ENCODE measurements around the gene ELMO2.

The ELMO2 gene

DNA sequence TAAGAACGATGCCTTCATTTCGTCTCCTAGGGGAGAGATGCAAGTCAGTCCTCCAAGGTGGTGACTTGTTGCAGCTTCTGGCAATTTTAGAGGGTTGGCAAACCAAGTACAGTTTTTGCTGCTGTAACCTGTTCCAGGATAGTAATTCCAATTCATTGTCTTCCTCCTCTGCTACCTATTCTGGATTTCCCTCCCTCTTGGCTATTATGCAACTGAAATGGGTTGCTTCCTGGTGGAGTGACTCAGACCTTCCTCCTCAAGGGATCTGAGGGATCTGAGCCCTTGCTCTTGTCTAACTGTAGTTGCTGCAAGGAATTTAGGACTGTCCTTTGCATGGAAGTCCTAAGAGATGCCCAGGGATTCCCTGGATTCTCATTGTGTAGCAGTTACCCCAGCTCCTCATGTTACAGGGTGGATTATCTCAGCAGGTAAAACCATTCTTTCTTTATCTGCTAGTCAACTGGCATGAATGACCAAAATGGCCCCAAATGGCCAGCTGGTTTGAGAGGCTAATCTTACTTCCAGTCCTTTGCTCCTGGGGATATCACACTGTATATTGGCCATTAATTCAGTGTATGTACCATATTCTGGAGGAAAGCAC is 17.6 kb upstream of the ELMO2 start:
- Histone ChIP-seq H3K4me1 (ENCODE audit: control insufficient read depth in 1 of 2, insufficient read depth in 2 of 2, low read length in 2 of 2) (no peaks in the 10 kb centered on the region), H3K9me3 (ENCODE audit: control insufficient read depth in 1 of 2, low read length in 2 of 2) (no peaks in the 10 kb centered on the region), H3K36me3 (ENCODE audit: control insufficient read depth in 1 of 2, insufficient read depth in 2 of 2, low read length in 2 of 2) (no peaks in the 10 kb centered on the region), H3K27ac (ENCODE audit: low read length) (no peak overlapping the region), H3K4me3 (ENCODE audit: low read depth in 1 of 2, low read length in 2 of 2) (no peak overlapping the region), H3K27me3 (ENCODE audit: low read depth, low read length) (no peaks in the 10 kb centered on the region)

DNA sequence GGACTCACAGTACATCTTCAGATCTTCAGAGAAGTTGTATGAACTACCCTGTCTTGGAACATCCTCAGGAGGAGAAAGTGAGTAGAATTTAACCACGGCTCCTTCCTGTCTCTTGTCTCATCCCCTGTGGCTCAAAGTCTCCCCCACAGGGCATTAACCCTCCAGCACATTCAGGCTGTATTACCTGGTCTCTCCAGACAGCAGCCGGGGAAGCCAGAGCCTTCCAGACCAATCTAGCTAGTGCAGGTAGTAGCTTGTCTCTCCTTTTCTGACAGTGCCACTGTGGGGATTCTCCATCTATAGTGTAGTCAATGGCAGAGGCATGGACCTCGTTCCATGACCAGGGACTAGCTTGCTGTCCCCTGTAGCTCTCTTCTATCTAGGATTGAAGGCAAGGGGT is 16.9 kb upstream of the ELMO2 start:
- H3K4me3 ChIP-seq (ENCODE audit: low read depth in 1 of 2, low read length in 2 of 2) = no peak overlapping the region
- H3K4me1 ChIP-seq (ENCODE audit: control insufficient read depth in 1 of 2, insufficient read depth in 2 of 2, low read length in 2 of 2) = no peaks in the 10 kb centered on the region
- H3K36me3 ChIP-seq (ENCODE audit: control insufficient read depth in 1 of 2, insufficient read depth in 2 of 2, low read length in 2 of 2) = no peaks in the 10 kb centered on the region
- no peak overlapping the region for H3K27ac ChIP-seq (ENCODE audit: low read length)
- no peaks in the 10 kb centered on the region for H3K9me3 ChIP-seq (ENCODE audit: control insufficient read depth in 1 of 2, low read length in 2 of 2)
- H3K27me3 ChIP-seq (ENCODE audit: low read depth, low read length) = no peaks in the 10 kb centered on the region

DNA sequence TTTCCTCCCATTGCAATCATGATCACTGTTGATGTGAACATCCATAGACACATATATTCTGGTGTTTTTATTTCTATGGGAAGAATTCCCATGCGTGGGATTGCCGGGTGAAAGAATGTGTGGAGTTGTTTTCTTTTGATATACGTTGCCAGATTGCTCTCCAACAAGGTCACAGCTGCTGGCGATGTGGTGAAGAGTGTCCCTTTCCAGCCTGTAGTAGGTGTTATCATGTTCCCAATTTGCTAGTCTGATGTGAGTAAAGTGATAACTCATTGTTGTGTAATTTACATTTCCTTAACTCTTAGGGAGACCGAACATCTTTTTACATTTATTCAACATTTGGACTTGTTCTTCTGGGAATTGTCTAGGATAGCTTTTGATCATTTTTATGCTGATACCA is 14.5 kb upstream of the ELMO2 start:
- Histone ChIP-seq H3K27ac (ENCODE audit: low read length) (no peak overlapping the region), H3K27me3 (ENCODE audit: low read depth, low read length) (no peaks in the 10 kb centered on the region), H3K36me3 (ENCODE audit: control insufficient read depth in 1 of 2, insufficient read depth in 2 of 2, low read length in 2 of 2) (no peaks in the 10 kb centered on the region), H3K4me3 (ENCODE audit: low read depth in 1 of 2, low read length in 2 of 2) (no peak overlapping the region), H3K4me1 (ENCODE audit: control insufficient read depth in 1 of 2, insufficient read depth in 2 of 2, low read length in 2 of 2) (no peaks in the 10 kb centered on the region), H3K9me3 (ENCODE audit: control insufficient read depth in 1 of 2, low read length in 2 of 2) (no peaks in the 10 kb centered on the region)

DNA sequence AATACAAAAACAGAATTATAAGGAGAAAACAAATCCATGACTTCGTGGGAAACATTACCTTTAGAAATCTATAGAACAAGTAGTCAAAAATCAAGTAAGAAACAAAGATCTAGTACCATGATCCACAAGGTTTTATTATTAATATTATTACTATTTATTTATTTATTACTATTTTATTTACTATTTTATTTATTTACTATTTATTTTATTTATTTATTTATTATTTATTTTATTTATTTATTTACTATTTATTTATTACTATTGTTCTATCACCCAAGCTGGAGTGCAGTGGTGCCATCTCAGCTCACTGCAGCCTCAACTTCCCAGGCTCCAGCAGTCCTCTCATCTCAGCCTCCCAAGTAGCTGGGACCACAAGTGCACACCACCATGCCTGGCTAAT is 13.5 kb upstream of the ELMO2 start:
- H3K4me1 ChIP-seq (ENCODE audit: control insufficient read depth in 1 of 2, insufficient read depth in 2 of 2, low read length in 2 of 2) = no peaks in the 10 kb centered on the region
- H3K9me3 ChIP-seq (ENCODE audit: control insufficient read depth in 1 of 2, low read length in 2 of 2) = no peaks in the 10 kb centered on the region
- H3K27me3 ChIP-seq (ENCODE audit: low read depth, low read length) = no peaks in the 10 kb centered on the region
- H3K36me3 ChIP-seq (ENCODE audit: control insufficient read depth in 1 of 2, insufficient read depth in 2 of 2, low read length in 2 of 2) = no peaks in the 10 kb centered on the region
- no peak overlapping the region for H3K27ac ChIP-seq (ENCODE audit: low read length)
- no peak overlapping the region for H3K4me3 ChIP-seq (ENCODE audit: low read depth in 1 of 2, low read length in 2 of 2)

DNA sequence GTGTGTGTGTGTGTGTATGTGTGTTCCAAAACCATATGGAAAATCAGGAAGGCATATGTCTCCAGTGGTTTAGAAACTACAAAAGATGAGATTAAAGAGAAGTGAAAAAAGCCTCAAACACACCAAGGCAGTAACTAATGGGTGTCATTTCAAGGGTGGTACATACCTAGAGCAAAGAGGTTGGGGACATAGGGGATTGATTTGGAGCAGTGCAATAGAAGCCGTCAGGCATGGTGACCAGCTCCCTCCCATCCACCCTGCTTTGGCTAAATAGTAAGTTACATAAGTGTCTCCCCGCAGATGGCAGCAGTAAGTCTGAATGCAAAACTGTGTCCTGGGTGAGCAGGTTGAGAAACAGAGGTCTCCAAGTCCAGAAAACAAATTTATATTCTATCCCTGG is 10.4 kb upstream of the ELMO2 start:
- Histone ChIP-seq H3K9me3 (ENCODE audit: control insufficient read depth in 1 of 2, low read length in 2 of 2) (no peaks in the 10 kb centered on the region), H3K4me1 (ENCODE audit: control insufficient read depth in 1 of 2, insufficient read depth in 2 of 2, low read length in 2 of 2) (no peaks in the 10 kb centered on the region), H3K27me3 (ENCODE audit: low read depth, low read length) (no peaks in the 10 kb centered on the region)

DNA sequence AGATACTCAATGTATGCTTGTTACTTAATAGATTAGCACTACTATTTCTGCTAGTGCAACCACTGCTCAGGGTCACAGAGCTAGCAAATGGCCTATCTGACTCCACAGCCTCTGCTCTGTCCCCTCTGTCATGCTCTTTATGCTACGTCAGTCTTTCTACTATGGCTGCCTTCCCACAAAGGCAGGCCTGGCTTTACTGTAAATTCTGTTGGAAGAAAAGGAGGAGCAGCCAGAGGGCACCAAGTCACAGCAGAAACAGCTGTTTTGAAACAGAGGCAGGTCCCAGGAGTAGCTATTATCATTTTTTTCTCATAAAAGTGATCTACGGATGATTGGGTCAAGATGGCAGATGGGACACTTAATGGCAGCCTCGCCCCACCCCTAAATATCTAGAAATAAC is 10.0 kb upstream of the ELMO2 start:
- Histone ChIP-seq H3K36me3 (ENCODE audit: control insufficient read depth in 1 of 2, insufficient read depth in 2 of 2, low read length in 2 of 2) (no peaks in the 10 kb centered on the region), H3K4me3 (ENCODE audit: low read depth in 1 of 2, low read length in 2 of 2) (no peak overlapping the region), H3K27ac (ENCODE audit: low read length) (no peak overlapping the region), H3K4me1 (ENCODE audit: control insufficient read depth in 1 of 2, insufficient read depth in 2 of 2, low read length in 2 of 2) (no peaks in the 10 kb centered on the region), H3K27me3 (ENCODE audit: low read depth, low read length) (no peaks in the 10 kb centered on the region), H3K9me3 (ENCODE audit: control insufficient read depth in 1 of 2, low read length in 2 of 2) (no peaks in the 10 kb centered on the region)

More for the DNA sequence above, 10.4 kb upstream of the ELMO2 start:
- Histone ChIP-seq H3K27ac (ENCODE audit: low read length) (no peak overlapping the region), H3K36me3 (ENCODE audit: control insufficient read depth in 1 of 2, insufficient read depth in 2 of 2, low read length in 2 of 2) (no peaks in the 10 kb centered on the region), H3K4me3 (ENCODE audit: low read depth in 1 of 2, low read length in 2 of 2) (no peak overlapping the region)

DNA sequence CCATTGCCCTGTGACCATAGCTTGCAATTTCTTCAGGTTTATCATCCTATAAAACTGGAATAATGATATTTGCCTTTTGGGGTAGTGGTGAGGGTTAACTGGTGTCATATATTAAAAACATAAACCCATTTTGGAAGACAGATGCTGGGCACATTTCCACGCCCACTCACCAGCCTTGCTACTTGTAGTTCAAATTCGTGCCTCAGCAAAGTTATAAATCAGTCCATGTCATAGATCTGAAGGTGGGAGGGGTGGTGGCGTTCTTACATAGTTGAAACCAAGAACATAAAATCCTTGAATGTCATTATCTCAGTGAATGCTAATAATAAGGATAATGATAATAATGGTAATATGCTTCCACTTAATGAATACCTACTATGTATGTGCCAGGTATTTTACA is 9.4 kb upstream of the ELMO2 start:
- no peak overlapping the region for H3K27ac ChIP-seq (ENCODE audit: low read length)
- H3K9me3 ChIP-seq (ENCODE audit: control insufficient read depth in 1 of 2, low read length in 2 of 2) = no peaks in the 10 kb centered on the region
- no peak overlapping the region for H3K4me3 ChIP-seq (ENCODE audit: low read depth in 1 of 2, low read length in 2 of 2)
- H3K4me1 ChIP-seq (ENCODE audit: control insufficient read depth in 1 of 2, insufficient read depth in 2 of 2, low read length in 2 of 2) = no peaks in the 10 kb centered on the region
- H3K36me3 ChIP-seq (ENCODE audit: control insufficient read depth in 1 of 2, insufficient read depth in 2 of 2, low read length in 2 of 2) = no peaks in the 10 kb centered on the region
- H3K27me3 ChIP-seq (ENCODE audit: low read depth, low read length) = no peaks in the 10 kb centered on the region

DNA sequence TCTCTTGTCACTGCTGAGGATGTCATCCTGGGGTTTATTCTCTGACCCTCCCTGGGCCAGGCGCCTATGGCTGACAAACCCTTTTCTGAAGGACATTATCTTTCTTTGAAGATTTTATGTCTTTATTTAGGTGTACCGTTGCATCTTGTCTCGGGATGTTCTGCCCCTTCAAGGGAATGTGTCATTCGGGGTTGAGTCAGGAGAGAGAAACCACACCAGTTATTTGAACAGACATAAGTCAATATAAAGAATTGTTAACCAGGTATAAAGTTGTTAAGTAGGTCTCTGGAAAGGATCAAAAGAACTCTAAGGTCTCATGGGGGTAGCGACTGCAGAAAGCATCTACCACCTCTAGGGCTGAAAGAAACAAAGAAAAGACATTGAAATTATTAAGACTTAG is 8.2 kb upstream of the ELMO2 start:
- Histone ChIP-seq H3K9me3 (ENCODE audit: control insufficient read depth in 1 of 2, low read length in 2 of 2) (no peaks in the 10 kb centered on the region), H3K27me3 (ENCODE audit: low read depth, low read length) (no peaks in the 10 kb centered on the region), H3K36me3 (ENCODE audit: control insufficient read depth in 1 of 2, insufficient read depth in 2 of 2, low read length in 2 of 2) (no peaks in the 10 kb centered on the region), H3K27ac (ENCODE audit: low read length) (no peak overlapping the region), H3K4me1 (ENCODE audit: control insufficient read depth in 1 of 2, insufficient read depth in 2 of 2, low read length in 2 of 2) (no peaks in the 10 kb centered on the region), H3K4me3 (ENCODE audit: low read depth in 1 of 2, low read length in 2 of 2) (no peak overlapping the region)

DNA sequence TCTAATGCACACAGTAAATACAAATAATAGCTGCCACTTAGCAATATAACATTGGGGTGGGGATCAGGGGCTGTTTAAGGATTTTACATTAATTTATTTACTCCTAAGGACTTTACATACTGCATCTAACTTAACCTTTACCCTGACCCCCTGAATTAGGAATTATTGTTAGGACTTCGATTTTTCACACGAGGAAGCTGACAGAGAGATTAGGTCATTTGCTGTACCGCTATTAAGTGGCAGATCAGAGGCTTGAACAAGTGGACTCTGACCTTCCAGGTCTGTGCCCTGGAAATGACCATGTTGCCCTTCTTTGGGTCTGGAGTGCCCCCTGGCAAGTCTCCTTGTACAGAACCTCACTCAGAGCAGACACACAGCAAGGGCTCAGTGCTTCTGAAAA is 5.2 kb upstream of the ELMO2 start:
- no peaks in the 10 kb centered on the region for H3K9me3 ChIP-seq (ENCODE audit: control insufficient read depth in 1 of 2, low read length in 2 of 2)
- H3K36me3 ChIP-seq (ENCODE audit: control insufficient read depth in 1 of 2, insufficient read depth in 2 of 2, low read length in 2 of 2) = no peaks in the 10 kb centered on the region
- peaks cover 0 to 10% of the 10 kb centered on the region in 2 donors for H3K4me1 ChIP-seq (ENCODE audit: control insufficient read depth in 1 of 2, insufficient read depth in 2 of 2, low read length in 2 of 2)
- H3K4me3 ChIP-seq (ENCODE audit: low read depth in 1 of 2, low read length in 2 of 2) = no peak overlapping the region
- H3K27ac ChIP-seq (ENCODE audit: low read length) = no peak overlapping the region
- H3K27me3 ChIP-seq (ENCODE audit: low read depth, low read length) = no peaks in the 10 kb centered on the region

DNA sequence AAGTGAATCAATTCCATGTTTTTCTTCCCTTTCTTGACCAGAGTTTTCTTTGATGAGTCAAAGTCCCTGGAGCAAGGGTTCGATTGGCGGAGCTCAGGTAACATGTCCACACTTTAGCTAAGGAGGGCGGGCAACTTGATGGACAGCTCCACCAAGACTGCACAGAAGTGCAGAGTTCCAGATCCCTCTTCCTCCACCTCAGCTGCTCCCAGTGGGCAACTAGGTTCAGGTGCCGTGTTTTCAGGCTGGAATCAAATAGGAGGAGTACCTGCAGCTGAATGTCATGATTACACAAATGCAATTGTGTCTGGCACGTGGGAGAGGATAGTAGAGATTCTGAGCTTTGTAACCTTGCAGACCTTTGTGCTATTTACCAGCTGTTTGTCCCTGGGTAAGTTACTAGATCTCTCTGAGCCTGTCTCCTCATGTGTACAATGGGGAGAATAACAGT is 1.9 kb upstream of the ELMO2 start:
- Histone ChIP-seq H3K27me3 (ENCODE audit: low read depth, low read length) (no peaks in the 10 kb centered on the region), H3K4me1 (ENCODE audit: control insufficient read depth in 1 of 2, insufficient read depth in 2 of 2, low read length in 2 of 2) (peaks cover 5 to 24% of the 10 kb centered on the region in 2 donors), H3K4me3 (ENCODE audit: low read depth in 1 of 2, low read length in 2 of 2) (no peak overlapping the region), H3K27ac (ENCODE audit: low read length) (no peak overlapping the region), H3K36me3 (ENCODE audit: control insufficient read depth in 1 of 2, insufficient read depth in 2 of 2, low read length in 2 of 2) (no peaks in the 10 kb centered on the region), H3K9me3 (ENCODE audit: control insufficient read depth in 1 of 2, low read length in 2 of 2) (no peaks in the 10 kb centered on the region)

DNA sequence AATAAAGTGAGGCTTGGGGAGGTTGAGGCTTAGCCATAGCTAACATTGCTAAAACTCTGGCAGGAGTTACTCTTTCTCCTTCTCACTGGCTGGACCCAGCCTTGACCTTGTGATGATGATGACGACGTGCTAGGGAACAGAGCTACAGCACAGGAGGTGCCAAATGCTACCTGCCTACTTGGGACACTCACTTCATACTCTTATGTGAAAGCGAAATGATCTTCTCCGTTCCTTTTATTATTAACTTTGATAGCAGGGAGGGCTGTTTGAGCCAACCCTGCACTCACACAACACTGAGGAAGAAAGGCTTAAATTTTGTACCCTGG is 1.2 kb upstream of the ELMO2 start:
- Histone ChIP-seq H3K9me3 (ENCODE audit: control insufficient read depth in 1 of 2, low read length in 2 of 2) (no peaks in the 10 kb centered on the region), H3K4me3 (ENCODE audit: low read depth in 1 of 2, low read length in 2 of 2) (peak overlapping the region; percentile 80 to 88), H3K4me1 (ENCODE audit: control insufficient read depth in 1 of 2, insufficient read depth in 2 of 2, low read length in 2 of 2) (peaks cover 11 to 30% of the 10 kb centered on the region in 2 donors), H3K36me3 (ENCODE audit: control insufficient read depth in 1 of 2, insufficient read depth in 2 of 2, low read length in 2 of 2) (no peaks in the 10 kb centered on the region), H3K27ac (ENCODE audit: low read length) (no peak overlapping the region), H3K27me3 (ENCODE audit: low read depth, low read length) (no peaks in the 10 kb centered on the region)

DNA sequence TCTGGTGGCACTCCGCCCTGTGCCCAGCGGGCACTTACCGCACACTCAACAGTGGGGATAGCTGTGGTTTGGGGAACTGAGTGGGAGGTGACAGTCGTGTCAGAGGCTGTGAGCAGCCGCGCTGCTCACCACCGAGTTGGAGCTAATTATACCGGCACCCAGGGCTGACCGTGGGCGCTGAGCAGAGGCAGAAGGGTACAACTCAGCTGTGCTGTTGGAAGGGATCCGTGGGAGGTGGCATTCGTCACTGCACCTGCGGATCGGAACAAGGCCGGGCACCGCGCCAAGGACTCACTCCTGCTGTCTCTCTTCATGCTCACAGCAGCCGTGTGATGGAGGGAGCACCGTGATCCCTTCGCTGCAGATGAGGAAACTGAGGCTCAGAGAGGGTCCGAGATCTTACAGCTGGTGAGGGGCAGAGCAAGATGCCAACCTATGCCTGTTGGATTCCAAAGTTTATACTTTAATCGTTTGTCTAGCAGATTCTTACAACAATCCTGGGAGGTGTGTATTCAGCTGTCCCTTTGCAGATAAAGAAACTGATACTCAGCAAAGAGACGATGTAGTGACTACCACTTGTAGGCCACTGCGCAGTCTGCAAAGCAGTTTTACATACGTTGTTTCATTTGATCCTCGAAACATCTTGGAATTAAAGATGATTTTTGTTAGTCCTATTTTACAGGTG is 713 bp upstream of the ELMO2 start:
- Histone ChIP-seq H3K9me3 (ENCODE audit: control insufficient read depth in 1 of 2, low read length in 2 of 2) (no peaks in the 10 kb centered on the region), H3K4me1 (ENCODE audit: control insufficient read depth in 1 of 2, insufficient read depth in 2 of 2, low read length in 2 of 2) (peaks cover 16 to 35% of the 10 kb centered on the region in 2 donors), H3K36me3 (ENCODE audit: control insufficient read depth in 1 of 2, insufficient read depth in 2 of 2, low read length in 2 of 2) (no peaks in the 10 kb centered on the region), H3K4me3 (ENCODE audit: low read depth in 1 of 2, low read length in 2 of 2) (peak overlapping the region; percentile 80 to 88), H3K27ac (ENCODE audit: low read length) (peak overlapping the region; percentile 66), H3K27me3 (ENCODE audit: low read depth, low read length) (no peaks in the 10 kb centered on the region)
